Natural killer cell (primary cell): ENCODE measurements around the gene PI4K2B. TPM values are rescaled to one million over a fixed set of nuclear protein-coding genes. Genes with fewer than 3 reads are reported as not detected.
"Not testable (repeated sequence)": the region's sequence is repeated elsewhere in the genome, so short reads cannot be mapped to it uniquely, and the experiment has no call there.

Source experiments
- ATAC-seq, 3 donors: fragments of 150-1000 bp in 2 of 3; fragments of 200-7000 bp in 1 of 3; cut with Tn5 transposase; 1 replicate in 1 of 3; 2 replicates in 2 of 3; pipeline ENCODE4 v1.10.0; 2021; ENCODE audit warnings: mild to moderate bottlenecking in 2 of 3, moderate library complexity in 2 of 3
- DNase-seq, 2 donors: peaks; one replicate each; pipeline versions ENCODE4 v3.0.0 to v3.0.0-alpha.2; 2013 to 2021; ENCODE audit warnings: mixed read lengths in 1 of 2
- H3K27ac ChIP-seq: one replicate; pipeline ENCODE4 v1.5.1; 2013; ENCODE audit warnings: mild to moderate bottlenecking, low read length
- H3K27me3 ChIP-seq: one replicate; pipeline ENCODE4 v1.6.1; 2013; ENCODE audit warnings: low read length; ENCODE audit not compliant: control insufficient read depth, insufficient read depth
- H3K36me3 ChIP-seq: one replicate; pipeline ENCODE4 v1.6.1; 2013; ENCODE audit warnings: low read length; ENCODE audit not compliant: control insufficient read depth, insufficient read depth
- H3K4me1 ChIP-seq: one replicate; pipeline ENCODE4 v1.6.1; 2013; ENCODE audit warnings: low read length; ENCODE audit not compliant: control insufficient read depth, insufficient read depth
- H3K4me3 ChIP-seq: one replicate; pipeline ENCODE4 v1.5.1; 2013; ENCODE audit warnings: low read length
- H3K9me3 ChIP-seq: one replicate; pipeline ENCODE4 v1.6.1; 2013; ENCODE audit warnings: low read length; ENCODE audit not compliant: control insufficient read depth, insufficient read depth
- H3K27ac Mint-ChIP-seq, 2 donors: one replicate each; pipeline ENCODE4 v1.8.0; 2022; ENCODE audit warnings: mild to moderate bottlenecking in 2 of 2, mixed read lengths in 2 of 2, moderate library complexity in 1 of 2
- H3K27me3 Mint-ChIP-seq, 2 donors: one replicate each; pipeline ENCODE4 v1.8.0; 2022; ENCODE audit warnings: low read depth in 2 of 2, mixed read lengths in 2 of 2
- H3K36me3 Mint-ChIP-seq: one replicate; pipeline ENCODE4 v1.8.0; 2022; ENCODE audit warnings: mixed read lengths
- H3K4me1 Mint-ChIP-seq, 2 donors: one replicate each; pipeline ENCODE4 v1.8.0; 2022; ENCODE audit warnings: mixed read lengths in 2 of 2
- H3K4me3 Mint-ChIP-seq: one replicate; pipeline ENCODE4 v1.8.0; 2022; ENCODE audit warnings: mild to moderate bottlenecking, moderate library complexity, mixed read lengths
- H3K9me3 Mint-ChIP-seq, 2 donors: one replicate each; pipeline ENCODE4 v1.8.0; 2022; ENCODE audit warnings: mixed read lengths in 2 of 2
- CTCF ChIP-seq: fragments of 200-600 bp; IDR thresholded peaks from one replicate; pipeline ENCODE4 v1.8.0; 2022; ENCODE audit warnings: antibody characterized with exemption
- WGBS: methylation state at CpG from one replicate; pipeline ENCODE4 v1.1.7; 2013; ENCODE audit warnings: missing lambda C conversion rate; ENCODE audit not compliant: insufficient coverage; 5-methylcytosine and 5-hydroxymethylcytosine counted together
- intact Hi-C: fragments of 100-400 bp; cut with micrococcal nuclease; formaldehyde crosslinking; loops from one replicate; pipeline ENCODE4 v1.14.2; 2022
- total RNA-seq, 4 donors: library from RNA; stranded (reverse); fragments of 120-200 nt in 1 of 4; gene quantifications; one replicate each; pipeline versions ENCODE4 v1.2.3 to v1.2.4, GENCODE V29; 2013 to 2022

The PI4K2B gene
- total RNA-seq, 3 donors from 2014 or later (not counting 1 experiment from before 2014, with no cell fraction given), result 12.2 to 14.5 (median 13.0) TPM

- no peaks in the 10 kb centered on the region for H3K36me3 Mint-ChIP-seq
- ATAC-seq (no peak), DNase-seq (no peak)
- Histone ChIP-seq H3K4me3 (no peak overlapping the region), H3K27ac (no peak overlapping the region), H3K36me3 (no peaks in the 10 kb centered on the region), H3K27me3 (no peaks in the 10 kb centered on the region), H3K4me1 (peaks cover 19% of the 10 kb centered on the region), H3K9me3 (peaks cover under 1% of the 10 kb centered on the region)
- H3K4me3 Mint-ChIP-seq, result no peak overlapping the region
- intact Hi-C loops, result no loop called here
- H3K27me3 Mint-ChIP-seq, result no peaks in the 10 kb centered on the region
- no peak for TF ChIP-seq CTCF
- peaks cover 47 to 52% of the 10 kb centered on the region in 2 donors for H3K4me1 Mint-ChIP-seq
- WGBS, result 95% methylated on average over 1 of the region's 1 CpG
- H3K9me3 Mint-ChIP-seq, result peaks cover 0 to 3% of the 10 kb centered on the region in 2 donors
- peak overlapping the region in 1 of 2 donors; percentile 10 for H3K27ac Mint-ChIP-seq
These were observed 4.2 kb downstream of the PI4K2B start for GRCh38 chr4:25238052-25238451.

- ATAC-seq, H3K9me3 ChIP-seq, H3K9me3 Mint-ChIP-seq, H3K27ac ChIP-seq, H3K27me3 ChIP-seq, H3K4me3 Mint-ChIP-seq, H3K36me3 Mint-ChIP-seq, DNase-seq, H3K4me3 ChIP-seq, intact Hi-C loops, H3K27me3 Mint-ChIP-seq, H3K36me3 ChIP-seq, H3K27ac Mint-ChIP-seq: not testable (repeated sequence)
- H3K4me1 Mint-ChIP-seq, result peaks cover 53 to 58% of the 10 kb centered on the region in 2 donors
- peaks cover 18% of the 10 kb centered on the region for H3K4me1 ChIP-seq
- 98% methylated on average over 15 of the region's 15 CpGs for WGBS
These were observed 5.7 kb downstream of the PI4K2B start for GRCh38 chr4:25239528-25239927.

GRCh38 chr4:25240754-25241210 is 6.9 kb downstream of the PI4K2B start:
- H3K36me3 ChIP-seq, H3K9me3 ChIP-seq, H3K4me3 Mint-ChIP-seq, H3K36me3 Mint-ChIP-seq, ATAC-seq, intact Hi-C loops, H3K9me3 Mint-ChIP-seq, H3K27me3 ChIP-seq, H3K4me3 ChIP-seq, H3K27me3 Mint-ChIP-seq, H3K27ac ChIP-seq: not testable (repeated sequence)
- H3K27ac Mint-ChIP-seq, result peak overlapping the region; percentile 0 to 12
- WGBS, result no CpG with 5 or more reads among the region's 1 CpG
- DNase-seq, result peak in 1 of 2 donors; percentile 14
- peaks cover 15% of the 10 kb centered on the region for H3K4me1 ChIP-seq
- peaks cover 50 to 54% of the 10 kb centered on the region in 2 donors for H3K4me1 Mint-ChIP-seq

- H3K27ac ChIP-seq, H3K36me3 Mint-ChIP-seq, H3K36me3 ChIP-seq, H3K9me3 ChIP-seq, H3K27ac Mint-ChIP-seq, H3K4me3 ChIP-seq, ATAC-seq, H3K9me3 Mint-ChIP-seq, H3K27me3 ChIP-seq, H3K4me3 Mint-ChIP-seq, H3K27me3 Mint-ChIP-seq, DNase-seq, intact Hi-C loops: not testable (repeated sequence)
- peaks cover 45 to 49% of the 10 kb centered on the region in 2 donors for H3K4me1 Mint-ChIP-seq
- H3K4me1 ChIP-seq, result peaks cover 10% of the 10 kb centered on the region
- 83% methylated on average over 3 of the region's 3 CpGs for WGBS
These were observed 8.4 kb downstream of the PI4K2B start for GRCh38 chr4:25242195-25242594.

GRCh38 chr4:25245181-25245580 is 11.3 kb downstream of the PI4K2B start:
- H3K9me3 ChIP-seq, result no peaks in the 10 kb centered on the region
- no peaks in the 10 kb centered on the region for H3K27me3 Mint-ChIP-seq
- H3K36me3 Mint-ChIP-seq, result no peaks in the 10 kb centered on the region
- H3K27ac ChIP-seq, result no peak overlapping the region
- intact Hi-C loops, result no loop called here
- no peaks in the 10 kb centered on the region for H3K36me3 ChIP-seq
- H3K4me3 Mint-ChIP-seq, result no peak overlapping the region
- peaks cover 45 to 50% of the 10 kb centered on the region in 2 donors for H3K4me1 Mint-ChIP-seq
- peak overlapping the region in 1 of 2 donors; percentile 59 for H3K27ac Mint-ChIP-seq
- H3K4me1 ChIP-seq, result no peaks in the 10 kb centered on the region
- no peak overlapping the region for H3K4me3 ChIP-seq
- WGBS, result 99% methylated on average over 10 of the region's 10 CpGs
- ATAC-seq, result no peak
- no peak for TF ChIP-seq CTCF
- DNase-seq, result no peak
- H3K9me3 Mint-ChIP-seq, result no peaks in the 10 kb centered on the region
- no peaks in the 10 kb centered on the region for H3K27me3 ChIP-seq
